WTC11 (cell line): Measurements from ENCODE around the gene DPP4. TPM values are rescaled to one million over a fixed set of nuclear protein-coding genes. Genes with fewer than 3 reads are reported as not detected.

Source experiments
- ATAC-seq: fragments of 200-7000 bp; cut with Tn5 transposase; 2 replicates; pipeline ENCODE4 v1.10.0; 2021; ENCODE audit warnings: mild to moderate bottlenecking, moderate library complexity
- CTCF ChIA-PET: fragments of 300-600 bp; sonication (Branson Sonifier 250); formaldehyde crosslinking; loops from one replicate; lab custom pipeline; 2021; ENCODE audit warnings: antibody characterized with exemption; lab: Charles Lee
- POLR2A ChIA-PET: fragments of 350-600 bp; sonication (Branson Sonifier 250); formaldehyde crosslinking; loops from one replicate; lab custom pipeline; 2021; ENCODE audit warnings: antibody characterized with exemption; lab: Charles Lee
- DNase-seq: peaks from one replicate; pipeline ENCODE4 v3.0.0; 2021; ENCODE audit warnings: low spot score
- H3K27ac Mint-ChIP-seq: 2 replicates; pipeline ENCODE4 v1.8.0; 2021; ENCODE audit warnings: mixed read lengths
- H3K27me3 Mint-ChIP-seq: 2 replicates; pipeline ENCODE4 v1.8.0; 2021; ENCODE audit warnings: low read depth, mild to moderate bottlenecking, moderate library complexity, mixed read lengths
- H3K36me3 Mint-ChIP-seq: 2 replicates; pipeline ENCODE4 v1.8.0; 2021; ENCODE audit warnings: mixed read lengths
- H3K4me1 Mint-ChIP-seq: 2 replicates; pipeline ENCODE4 v1.8.0; 2022; ENCODE audit warnings: mixed read lengths
- H3K4me3 Mint-ChIP-seq: 2 replicates; pipeline ENCODE4 v1.8.0; 2021; ENCODE audit warnings: mild to moderate bottlenecking, moderate library complexity, mixed read lengths
- H3K9me3 Mint-ChIP-seq: 2 replicates; pipeline ENCODE4 v1.8.0; 2021; ENCODE audit warnings: mixed read lengths
- ARID4B ChIP-seq: sonication (generic); formaldehyde crosslinking; IDR thresholded peaks from 2 replicates; pipeline ENCODE4 v1.8.0; 2023; ENCODE audit warnings: missing genetic modification reagents, mild to moderate bottlenecking, borderline replicate concordance
- ELF4 ChIP-seq: sonication (generic); formaldehyde crosslinking; IDR thresholded peaks from 2 replicates; pipeline ENCODE4 v1.8.1; 2022; ENCODE audit warnings: low read depth, mild to moderate bottlenecking, moderate library complexity, missing genetic modification reagents
- EMX1 ChIP-seq: fragments of 250-450 bp; sonication (Bioruptor Pico); IDR thresholded peaks from 2 replicates; pipeline ENCODE4 v1.8.0; 2021; ENCODE audit warnings: mild to moderate bottlenecking
- FOXP1 ChIP-seq: sonication (generic); formaldehyde crosslinking; IDR thresholded peaks from 2 replicates; pipeline ENCODE4 v1.8.0; 2022; ENCODE audit warnings: missing genetic modification reagents, mild to moderate bottlenecking, moderate library complexity, borderline replicate concordance
- IRF1 ChIP-seq: sonication (generic); formaldehyde crosslinking; IDR thresholded peaks from 2 replicates; pipeline ENCODE4 v1.8.0; 2023; ENCODE audit warnings: missing genetic modification reagents
- JUN ChIP-seq: sonication (generic); formaldehyde crosslinking; IDR thresholded peaks from 2 replicates; pipeline ENCODE4 v1.8.0; 2023; ENCODE audit warnings: mild to moderate bottlenecking, missing genetic modification reagents
- PREB ChIP-seq: sonication (generic); formaldehyde crosslinking; IDR thresholded peaks from 2 replicates; pipeline ENCODE4 v1.8.1; 2022; ENCODE audit warnings: mild to moderate bottlenecking, missing genetic modification reagents, moderate library complexity, borderline replicate concordance
- SMAD4 ChIP-seq: sonication (generic); formaldehyde crosslinking; IDR thresholded peaks from 2 replicates; pipeline ENCODE4 v1.8.0; 2022; ENCODE audit warnings: mild to moderate bottlenecking, missing genetic modification reagents
- TEAD4 ChIP-seq: sonication (generic); formaldehyde crosslinking; IDR thresholded peaks from 2 replicates; pipeline ENCODE4 v1.8.0; 2022; ENCODE audit warnings: mild to moderate bottlenecking, missing genetic modification reagents
- ZNF423 ChIP-seq: fragments of 250-450 bp; sonication (Bioruptor Pico); IDR thresholded peaks from 2 replicates; pipeline ENCODE4 v2.1.2; 2022; ENCODE audit warnings: mild to moderate bottlenecking, moderate library complexity
- ZNF425 ChIP-seq: fragments of 250-450 bp; sonication (Bioruptor Pico); conservative IDR thresholded peaks from 2 replicates; pipeline ENCODE4 v1.9.0; 2021; ENCODE audit warnings: mild to moderate bottlenecking
- total RNA-seq: library from RNA; stranded (reverse); gene quantifications from 3 replicates; pipeline ENCODE4 v1.2.3, GENCODE V29; 2021
- TF ChIP-seq, protein P1 (sequence below): fragments of 250-450 bp; sonication (Bioruptor Pico); IDR thresholded peaks from 2 replicates; pipeline ENCODE4 v1.9.0; 2021; ENCODE audit warnings: mild to moderate bottlenecking, borderline replicate concordance

Gene DPP4
- total RNA-seq, 1 experiment from 2014 or later, result 3.6 TPM

- TF ChIP-seq, protein P1, sequence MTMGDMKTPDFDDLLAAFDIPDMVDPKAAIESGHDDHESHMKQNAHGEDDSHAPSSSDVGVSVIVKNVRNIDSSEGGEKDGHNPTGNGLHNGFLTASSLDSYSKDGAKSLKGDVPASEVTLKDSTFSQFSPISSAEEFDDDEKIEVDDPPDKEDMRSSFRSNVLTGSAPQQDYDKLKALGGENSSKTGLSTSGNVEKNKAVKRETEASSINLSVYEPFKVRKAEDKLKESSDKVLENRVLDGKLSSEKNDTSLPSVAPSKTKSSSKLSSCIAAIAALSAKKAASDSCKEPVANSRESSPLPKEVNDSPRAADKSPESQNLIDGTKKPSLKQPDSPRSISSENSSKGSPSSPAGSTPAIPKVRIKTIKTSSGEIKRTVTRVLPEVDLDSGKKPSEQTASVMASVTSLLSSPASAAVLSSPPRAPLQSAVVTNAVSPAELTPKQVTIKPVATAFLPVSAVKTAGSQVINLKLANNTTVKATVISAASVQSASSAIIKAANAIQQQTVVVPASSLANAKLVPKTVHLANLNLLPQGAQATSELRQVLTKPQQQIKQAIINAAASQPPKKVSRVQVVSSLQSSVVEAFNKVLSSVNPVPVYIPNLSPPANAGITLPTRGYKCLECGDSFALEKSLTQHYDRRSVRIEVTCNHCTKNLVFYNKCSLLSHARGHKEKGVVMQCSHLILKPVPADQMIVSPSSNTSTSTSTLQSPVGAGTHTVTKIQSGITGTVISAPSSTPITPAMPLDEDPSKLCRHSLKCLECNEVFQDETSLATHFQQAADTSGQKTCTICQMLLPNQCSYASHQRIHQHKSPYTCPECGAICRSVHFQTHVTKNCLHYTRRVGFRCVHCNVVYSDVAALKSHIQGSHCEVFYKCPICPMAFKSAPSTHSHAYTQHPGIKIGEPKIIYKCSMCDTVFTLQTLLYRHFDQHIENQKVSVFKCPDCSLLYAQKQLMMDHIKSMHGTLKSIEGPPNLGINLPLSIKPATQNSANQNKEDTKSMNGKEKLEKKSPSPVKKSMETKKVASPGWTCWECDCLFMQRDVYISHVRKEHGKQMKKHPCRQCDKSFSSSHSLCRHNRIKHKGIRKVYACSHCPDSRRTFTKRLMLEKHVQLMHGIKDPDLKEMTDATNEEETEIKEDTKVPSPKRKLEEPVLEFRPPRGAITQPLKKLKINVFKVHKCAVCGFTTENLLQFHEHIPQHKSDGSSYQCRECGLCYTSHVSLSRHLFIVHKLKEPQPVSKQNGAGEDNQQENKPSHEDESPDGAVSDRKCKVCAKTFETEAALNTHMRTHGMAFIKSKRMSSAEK (CRISPR knock-in tag), result no peak
- TF ChIP-seq JUN (CRISPR knock-in tag) (no peak), ZNF423 (CRISPR knock-in tag) (no peak), TEAD4 (CRISPR knock-in tag) (no peak), ELF4 (CRISPR knock-in tag) (no peak), IRF1 (CRISPR knock-in tag) (no peak), ARID4B (CRISPR knock-in tag) (no peak), FOXP1 (no peak), SMAD4 (no peak), PREB (CRISPR knock-in tag) (no peak)
Measured at GRCh38 chr2:161961061-161961460, 113.0 kb downstream of the DPP4 start (continued).

GRCh38 chr2:161956738-161957137 lies 117.3 kb downstream of the DPP4 start:
- no peak for DNase-seq
- TF ChIP-seq EMX1 (CRISPR knock-in tag), result no peak
- TF ChIP-seq ZNF425 (CRISPR knock-in tag), result no peak
- Mint-ChIP-seq H3K9me3 (no peaks in the 10 kb centered on the region), H3K36me3 (no peaks in the 10 kb centered on the region), H3K27ac (no peak overlapping the region), H3K27me3 (no peaks in the 10 kb centered on the region), H3K4me1 (no peaks in the 10 kb centered on the region), H3K4me3 (no peak overlapping the region)
- ChIA-PET POLR2A (no interaction called here), CTCF (no interaction called here)
- ATAC-seq, result no peak
